ENCODE data around the gene ARHGAP23. TPM values are rescaled to one million over a fixed set of nuclear protein-coding genes. Genes with fewer than 3 reads are reported as not detected.

Gene ARHGAP23
- total and polyA plus RNA-seq, 2 experiments from 2014 or later, result 21.4 to 150 TPM

DNA sequence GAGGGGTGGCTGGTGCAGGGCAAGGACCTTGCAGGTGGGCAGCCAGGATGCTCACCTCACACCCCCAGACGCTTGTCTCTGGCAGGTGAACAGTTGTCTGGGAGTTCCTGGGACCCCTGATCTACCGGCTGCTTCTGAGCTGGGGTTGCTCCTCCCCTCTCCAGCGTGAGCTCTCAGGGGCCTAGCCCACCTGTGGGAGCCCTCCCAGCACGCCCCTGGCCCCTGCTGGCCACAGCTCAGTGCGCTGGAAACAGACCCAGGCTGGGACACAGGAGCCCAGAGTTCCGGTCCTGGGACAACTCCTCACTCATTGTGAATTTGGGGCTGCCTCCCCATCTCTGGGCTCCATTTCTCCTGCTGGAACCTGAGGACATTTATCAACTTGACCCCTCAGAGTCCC is 30.3 kb downstream of the ARHGAP23 start:
- no peaks in the 10 kb centered on the region for H3K9me2 ChIP-seq (ENCODE audit: insufficient read depth)
- ATAC-seq (no peak), DNase-seq (ENCODE audit: low spot score) (no peak)
- no peak overlapping the region for H3K4me3 Mint-ChIP-seq
- peaks cover 40% of the 10 kb centered on the region for H3K36me3 Mint-ChIP-seq (ENCODE audit: low read depth)
- H3K9me3 Mint-ChIP-seq, result no peaks in the 10 kb centered on the region; the same call in 2 of the 3 replicates
- no peak overlapping the region for H3K4me3 ChIP-seq
- no peak overlapping the region for H3K27ac ChIP-seq (ENCODE audit: low read depth)
- no peak overlapping the region for H3K27ac Mint-ChIP-seq
- peaks cover 49% of the 10 kb centered on the region for H3K4me1 Mint-ChIP-seq
- TF ChIP-seq JUNB (IDR thresholded peaks at IDR 0.05; ENCODE audit: unreplicated experiment) (no peak), EZH2phosphoT487 (IDR thresholded peaks at IDR 0.05; ENCODE audit: unreplicated experiment) (no peak), NANOG (IDR thresholded peaks at IDR 0.05; ENCODE audit: borderline replicate concordance) (no peak), STAT1 (IDR thresholded peaks at IDR 0.05; ENCODE audit: unreplicated experiment) (no peak), ZNF331 (CRISPR knock-in tag; IDR thresholded peaks at IDR 0.05; ENCODE audit: low read depth) (no peak), CREB1 (CRISPR knock-in tag; IDR thresholded peaks at IDR 0.05; ENCODE audit: low read depth) (no peak), EZH2 (IDR thresholded peaks at IDR 0.05; ENCODE audit: low read depth, unreplicated experiment) (no peak)
- TF ChIP-seq, protein P1, sequence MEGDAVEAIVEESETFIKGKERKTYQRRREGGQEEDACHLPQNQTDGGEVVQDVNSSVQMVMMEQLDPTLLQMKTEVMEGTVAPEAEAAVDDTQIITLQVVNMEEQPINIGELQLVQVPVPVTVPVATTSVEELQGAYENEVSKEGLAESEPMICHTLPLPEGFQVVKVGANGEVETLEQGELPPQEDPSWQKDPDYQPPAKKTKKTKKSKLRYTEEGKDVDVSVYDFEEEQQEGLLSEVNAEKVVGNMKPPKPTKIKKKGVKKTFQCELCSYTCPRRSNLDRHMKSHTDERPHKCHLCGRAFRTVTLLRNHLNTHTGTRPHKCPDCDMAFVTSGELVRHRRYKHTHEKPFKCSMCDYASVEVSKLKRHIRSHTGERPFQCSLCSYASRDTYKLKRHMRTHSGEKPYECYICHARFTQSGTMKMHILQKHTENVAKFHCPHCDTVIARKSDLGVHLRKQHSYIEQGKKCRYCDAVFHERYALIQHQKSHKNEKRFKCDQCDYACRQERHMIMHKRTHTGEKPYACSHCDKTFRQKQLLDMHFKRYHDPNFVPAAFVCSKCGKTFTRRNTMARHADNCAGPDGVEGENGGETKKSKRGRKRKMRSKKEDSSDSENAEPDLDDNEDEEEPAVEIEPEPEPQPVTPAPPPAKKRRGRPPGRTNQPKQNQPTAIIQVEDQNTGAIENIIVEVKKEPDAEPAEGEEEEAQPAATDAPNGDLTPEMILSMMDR (conservative IDR thresholded peaks at IDR 0.05; ENCODE audit: low read depth in 2 of 2), result no peak
- TF ChIP-seq, protein P2, sequence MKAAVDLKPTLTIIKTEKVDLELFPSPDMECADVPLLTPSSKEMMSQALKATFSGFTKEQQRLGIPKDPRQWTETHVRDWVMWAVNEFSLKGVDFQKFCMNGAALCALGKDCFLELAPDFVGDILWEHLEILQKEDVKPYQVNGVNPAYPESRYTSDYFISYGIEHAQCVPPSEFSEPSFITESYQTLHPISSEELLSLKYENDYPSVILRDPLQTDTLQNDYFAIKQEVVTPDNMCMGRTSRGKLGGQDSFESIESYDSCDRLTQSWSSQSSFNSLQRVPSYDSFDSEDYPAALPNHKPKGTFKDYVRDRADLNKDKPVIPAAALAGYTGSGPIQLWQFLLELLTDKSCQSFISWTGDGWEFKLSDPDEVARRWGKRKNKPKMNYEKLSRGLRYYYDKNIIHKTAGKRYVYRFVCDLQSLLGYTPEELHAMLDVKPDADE (IDR thresholded peaks at IDR 0.05), result no peak
- TF ChIP-seq, protein P3, sequence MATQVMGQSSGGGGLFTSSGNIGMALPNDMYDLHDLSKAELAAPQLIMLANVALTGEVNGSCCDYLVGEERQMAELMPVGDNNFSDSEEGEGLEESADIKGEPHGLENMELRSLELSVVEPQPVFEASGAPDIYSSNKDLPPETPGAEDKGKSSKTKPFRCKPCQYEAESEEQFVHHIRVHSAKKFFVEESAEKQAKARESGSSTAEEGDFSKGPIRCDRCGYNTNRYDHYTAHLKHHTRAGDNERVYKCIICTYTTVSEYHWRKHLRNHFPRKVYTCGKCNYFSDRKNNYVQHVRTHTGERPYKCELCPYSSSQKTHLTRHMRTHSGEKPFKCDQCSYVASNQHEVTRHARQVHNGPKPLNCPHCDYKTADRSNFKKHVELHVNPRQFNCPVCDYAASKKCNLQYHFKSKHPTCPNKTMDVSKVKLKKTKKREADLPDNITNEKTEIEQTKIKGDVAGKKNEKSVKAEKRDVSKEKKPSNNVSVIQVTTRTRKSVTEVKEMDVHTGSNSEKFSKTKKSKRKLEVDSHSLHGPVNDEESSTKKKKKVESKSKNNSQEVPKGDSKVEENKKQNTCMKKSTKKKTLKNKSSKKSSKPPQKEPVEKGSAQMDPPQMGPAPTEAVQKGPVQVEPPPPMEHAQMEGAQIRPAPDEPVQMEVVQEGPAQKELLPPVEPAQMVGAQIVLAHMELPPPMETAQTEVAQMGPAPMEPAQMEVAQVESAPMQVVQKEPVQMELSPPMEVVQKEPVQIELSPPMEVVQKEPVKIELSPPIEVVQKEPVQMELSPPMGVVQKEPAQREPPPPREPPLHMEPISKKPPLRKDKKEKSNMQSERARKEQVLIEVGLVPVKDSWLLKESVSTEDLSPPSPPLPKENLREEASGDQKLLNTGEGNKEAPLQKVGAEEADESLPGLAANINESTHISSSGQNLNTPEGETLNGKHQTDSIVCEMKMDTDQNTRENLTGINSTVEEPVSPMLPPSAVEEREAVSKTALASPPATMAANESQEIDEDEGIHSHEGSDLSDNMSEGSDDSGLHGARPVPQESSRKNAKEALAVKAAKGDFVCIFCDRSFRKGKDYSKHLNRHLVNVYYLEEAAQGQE (IDR thresholded peaks at IDR 0.05; ENCODE audit: unreplicated experiment), result no peak
- TF ChIP-seq, protein P4, sequence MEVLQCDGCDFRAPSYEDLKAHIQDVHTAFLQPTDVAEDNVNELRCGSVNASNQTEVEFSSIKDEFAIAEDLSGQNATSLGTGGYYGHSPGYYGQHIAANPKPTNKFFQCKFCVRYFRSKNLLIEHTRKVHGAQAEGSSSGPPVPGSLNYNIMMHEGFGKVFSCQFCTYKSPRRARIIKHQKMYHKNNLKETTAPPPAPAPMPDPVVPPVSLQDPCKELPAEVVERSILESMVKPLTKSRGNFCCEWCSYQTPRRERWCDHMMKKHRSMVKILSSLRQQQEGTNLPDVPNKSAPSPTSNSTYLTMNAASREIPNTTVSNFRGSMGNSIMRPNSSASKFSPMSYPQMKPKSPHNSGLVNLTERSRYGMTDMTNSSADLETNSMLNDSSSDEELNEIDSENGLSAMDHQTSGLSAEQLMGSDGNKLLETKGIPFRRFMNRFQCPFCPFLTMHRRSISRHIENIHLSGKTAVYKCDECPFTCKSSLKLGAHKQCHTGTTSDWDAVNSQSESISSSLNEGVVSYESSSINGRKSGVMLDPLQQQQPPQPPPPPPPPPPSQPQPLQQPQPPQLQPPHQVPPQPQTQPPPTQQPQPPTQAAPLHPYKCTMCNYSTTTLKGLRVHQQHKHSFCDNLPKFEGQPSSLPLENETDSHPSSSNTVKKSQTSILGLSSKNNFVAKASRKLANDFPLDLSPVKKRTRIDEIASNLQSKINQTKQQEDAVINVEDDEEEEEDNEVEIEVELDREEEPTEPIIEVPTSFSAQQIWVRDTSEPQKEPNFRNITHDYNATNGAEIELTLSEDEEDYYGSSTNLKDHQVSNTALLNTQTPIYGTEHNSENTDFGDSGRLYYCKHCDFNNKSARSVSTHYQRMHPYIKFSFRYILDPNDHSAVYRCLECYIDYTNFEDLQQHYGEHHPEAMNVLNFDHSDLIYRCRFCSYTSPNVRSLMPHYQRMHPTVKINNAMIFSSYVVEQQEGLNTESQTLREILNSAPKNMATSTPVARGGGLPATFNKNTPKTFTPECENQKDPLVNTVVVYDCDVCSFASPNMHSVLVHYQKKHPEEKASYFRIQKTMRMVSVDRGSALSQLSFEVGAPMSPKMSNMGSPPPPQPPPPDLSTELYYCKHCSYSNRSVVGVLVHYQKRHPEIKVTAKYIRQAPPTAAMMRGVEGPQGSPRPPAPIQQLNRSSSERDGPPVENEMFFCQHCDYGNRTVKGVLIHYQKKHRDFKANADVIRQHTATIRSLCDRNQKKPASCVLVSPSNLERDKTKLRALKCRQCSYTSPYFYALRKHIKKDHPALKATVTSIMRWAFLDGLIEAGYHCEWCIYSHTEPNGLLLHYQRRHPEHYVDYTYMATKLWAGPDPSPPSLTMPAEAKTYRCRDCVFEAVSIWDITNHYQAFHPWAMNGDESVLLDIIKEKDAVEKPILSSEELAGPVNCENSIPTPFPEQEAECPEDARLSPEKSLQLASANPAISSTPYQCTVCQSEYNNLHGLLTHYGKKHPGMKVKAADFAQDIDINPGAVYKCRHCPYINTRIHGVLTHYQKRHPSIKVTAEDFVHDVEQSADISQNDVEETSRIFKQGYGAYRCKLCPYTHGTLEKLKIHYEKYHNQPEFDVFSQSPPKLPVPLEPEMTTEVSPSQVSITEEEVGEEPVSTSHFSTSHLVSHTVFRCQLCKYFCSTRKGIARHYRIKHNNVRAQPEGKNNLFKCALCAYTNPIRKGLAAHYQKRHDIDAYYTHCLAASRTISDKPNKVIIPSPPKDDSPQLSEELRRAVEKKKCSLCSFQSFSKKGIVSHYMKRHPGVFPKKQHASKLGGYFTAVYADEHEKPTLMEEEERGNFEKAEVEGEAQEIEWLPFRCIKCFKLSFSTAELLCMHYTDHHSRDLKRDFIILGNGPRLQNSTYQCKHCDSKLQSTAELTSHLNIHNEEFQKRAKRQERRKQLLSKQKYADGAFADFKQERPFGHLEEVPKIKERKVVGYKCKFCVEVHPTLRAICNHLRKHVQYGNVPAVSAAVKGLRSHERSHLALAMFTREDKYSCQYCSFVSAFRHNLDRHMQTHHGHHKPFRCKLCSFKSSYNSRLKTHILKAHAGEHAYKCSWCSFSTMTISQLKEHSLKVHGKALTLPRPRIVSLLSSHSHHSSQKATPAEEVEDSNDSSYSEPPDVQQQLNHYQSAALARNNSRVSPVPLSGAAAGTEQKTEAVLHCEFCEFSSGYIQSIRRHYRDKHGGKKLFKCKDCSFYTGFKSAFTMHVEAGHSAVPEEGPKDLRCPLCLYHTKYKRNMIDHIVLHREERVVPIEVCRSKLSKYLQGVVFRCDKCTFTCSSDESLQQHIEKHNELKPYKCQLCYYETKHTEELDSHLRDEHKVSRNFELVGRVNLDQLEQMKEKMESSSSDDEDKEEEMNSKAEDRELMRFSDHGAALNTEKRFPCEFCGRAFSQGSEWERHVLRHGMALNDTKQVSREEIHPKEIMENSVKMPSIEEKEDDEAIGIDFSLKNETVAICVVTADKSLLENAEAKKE (CRISPR knock-in tag; IDR thresholded peaks at IDR 0.05), result no peak
- no peak overlapping the region for H2AFZ ChIP-seq
- no peak overlapping the region for H3K4me2 ChIP-seq
- peaks cover 13% of the 10 kb centered on the region for H3F3A ChIP-seq (replicated peaks; ENCODE audit: low read depth)
- H3K27me3 Mint-ChIP-seq (ENCODE audit: insufficient read depth, low read depth, poor library complexity), result peaks cover 29% of the 10 kb centered on the region
- H3K79me2 ChIP-seq (replicated peaks; ENCODE audit: insufficient read depth), result peaks cover 50% of the 10 kb centered on the region
- peaks cover 32% of the 10 kb centered on the region for H3K4me1 ChIP-seq (ENCODE audit: insufficient read depth)
- no peaks in the 10 kb centered on the region for H3K27me3 ChIP-seq (ENCODE audit: insufficient read depth)
- H3K36me3 ChIP-seq (ENCODE audit: insufficient read depth), result peaks cover 19% of the 10 kb centered on the region
- H4K20me1 ChIP-seq (replicated peaks; ENCODE audit: insufficient read depth), result peaks cover 6% of the 10 kb centered on the region; the same call in 1 of the 2 replicates

Measured in GM23338 (cell line).